HEK293T (cell line): ENCODE data around the gene ARHGEF26.

Source experiments
- CTCF ChIA-PET: fragments of 350-600 bp; formaldehyde crosslinking; extraction: SDS; loops from one replicate; lab custom pipeline; 2021; ENCODE audit warnings: antibody characterized with exemption, inconsistent platforms; lab: Yijun Ruan, JAX
- POLR2A ChIA-PET: fragments of 350-600 bp; formaldehyde crosslinking; extraction: SDS; loops from one replicate; lab custom pipeline; 2020; ENCODE audit warnings: antibody characterized with exemption, inconsistent platforms; lab: Yijun Ruan, JAX
- DNase-seq: peaks from one replicate; pipeline ENCODE4 v3.0.0; 2012; ENCODE audit warnings: mixed read lengths; ENCODE audit errors: extremely low spot score
- ARNT ChIP-seq: fragments of 450-650 bp; IDR thresholded peaks from 2 replicates; pipeline ENCODE4 v1.6.1; 2017; ENCODE audit warnings: mild to moderate bottlenecking
- BHLHE40 ChIP-seq: fragments of 450-650 bp; IDR thresholded peaks from 2 replicates; pipeline ENCODE4 v1.6.1; 2016; ENCODE audit warnings: mild to moderate bottlenecking, moderate library complexity, borderline replicate concordance
- CTBP1 ChIP-seq: fragments of 450-650 bp; IDR thresholded peaks from 2 replicates; pipeline ENCODE4 v1.6.1; 2016; ENCODE audit warnings: borderline replicate concordance
- ELF4 ChIP-seq: fragments of 450-650 bp; IDR thresholded peaks from 2 replicates; pipeline ENCODE4 v1.6.1; 2017; ENCODE audit warnings: antibody characterized with exemption
- FOXA1 ChIP-seq: fragments of 450-650 bp; IDR thresholded peaks from 2 replicates; pipeline ENCODE4 v1.6.1; 2016; ENCODE audit warnings: mild to moderate bottlenecking
- FOXK2 ChIP-seq: fragments of 450-650 bp; IDR thresholded peaks from 2 replicates; pipeline ENCODE4 v1.6.1; 2016; ENCODE audit warnings: mild to moderate bottlenecking
- FOXM1 ChIP-seq: fragments of 450-650 bp; IDR thresholded peaks from 2 replicates; pipeline ENCODE4 v1.6.1; 2017; ENCODE audit warnings: mild to moderate bottlenecking, borderline replicate concordance
- HDGF ChIP-seq: fragments of 450-650 bp; IDR thresholded peaks from 2 replicates; pipeline ENCODE4 v1.6.1; 2017; ENCODE audit warnings: antibody characterized with exemption, borderline replicate concordance
- L3MBTL2 ChIP-seq: fragments of 450-650 bp; conservative IDR thresholded peaks from 2 replicates; pipeline ENCODE4 v1.6.1; 2016; ENCODE audit warnings: mild to moderate bottlenecking
- LEF1 ChIP-seq: fragments of 450-650 bp; IDR thresholded peaks from 2 replicates; pipeline ENCODE4 v1.6.1; 2017; ENCODE audit warnings: mild to moderate bottlenecking, borderline replicate concordance
- NFRKB ChIP-seq: fragments of 450-650 bp; IDR thresholded peaks from 2 replicates; pipeline ENCODE4 v1.6.1; 2016; ENCODE audit warnings: mild to moderate bottlenecking, moderate library complexity
- PKNOX1 ChIP-seq: fragments of 450-650 bp; IDR thresholded peaks from 2 replicates; pipeline ENCODE4 v1.6.1; 2016
- SP1 ChIP-seq: fragments of 450-650 bp; IDR thresholded peaks from 2 replicates; pipeline ENCODE4 v1.6.1; 2017
- SUZ12 ChIP-seq: fragments of 450-650 bp; IDR thresholded peaks from 2 replicates; pipeline ENCODE4 v1.6.1; 2016; ENCODE audit warnings: mild to moderate bottlenecking
- TARDBP ChIP-seq: fragments of 450-650 bp; IDR thresholded peaks from 2 replicates; pipeline ENCODE4 v1.6.1; 2016
- ZNF384 ChIP-seq: fragments of 450-650 bp; IDR thresholded peaks from 2 replicates; pipeline ENCODE4 v1.6.1; 2016

The ARHGEF26 gene, protein sequence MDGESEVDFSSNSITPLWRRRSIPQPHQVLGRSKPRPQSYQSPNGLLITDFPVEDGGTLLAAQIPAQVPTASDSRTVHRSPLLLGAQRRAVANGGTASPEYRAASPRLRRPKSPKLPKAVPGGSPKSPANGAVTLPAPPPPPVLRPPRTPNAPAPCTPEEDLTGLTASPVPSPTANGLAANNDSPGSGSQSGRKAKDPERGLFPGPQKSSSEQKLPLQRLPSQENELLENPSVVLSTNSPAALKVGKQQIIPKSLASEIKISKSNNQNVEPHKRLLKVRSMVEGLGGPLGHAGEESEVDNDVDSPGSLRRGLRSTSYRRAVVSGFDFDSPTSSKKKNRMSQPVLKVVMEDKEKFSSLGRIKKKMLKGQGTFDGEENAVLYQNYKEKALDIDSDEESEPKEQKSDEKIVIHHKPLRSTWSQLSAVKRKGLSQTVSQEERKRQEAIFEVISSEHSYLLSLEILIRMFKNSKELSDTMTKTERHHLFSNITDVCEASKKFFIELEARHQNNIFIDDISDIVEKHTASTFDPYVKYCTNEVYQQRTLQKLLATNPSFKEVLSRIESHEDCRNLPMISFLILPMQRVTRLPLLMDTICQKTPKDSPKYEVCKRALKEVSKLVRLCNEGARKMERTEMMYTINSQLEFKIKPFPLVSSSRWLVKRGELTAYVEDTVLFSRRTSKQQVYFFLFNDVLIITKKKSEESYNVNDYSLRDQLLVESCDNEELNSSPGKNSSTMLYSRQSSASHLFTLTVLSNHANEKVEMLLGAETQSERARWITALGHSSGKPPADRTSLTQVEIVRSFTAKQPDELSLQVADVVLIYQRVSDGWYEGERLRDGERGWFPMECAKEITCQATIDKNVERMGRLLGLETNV

DNA sequence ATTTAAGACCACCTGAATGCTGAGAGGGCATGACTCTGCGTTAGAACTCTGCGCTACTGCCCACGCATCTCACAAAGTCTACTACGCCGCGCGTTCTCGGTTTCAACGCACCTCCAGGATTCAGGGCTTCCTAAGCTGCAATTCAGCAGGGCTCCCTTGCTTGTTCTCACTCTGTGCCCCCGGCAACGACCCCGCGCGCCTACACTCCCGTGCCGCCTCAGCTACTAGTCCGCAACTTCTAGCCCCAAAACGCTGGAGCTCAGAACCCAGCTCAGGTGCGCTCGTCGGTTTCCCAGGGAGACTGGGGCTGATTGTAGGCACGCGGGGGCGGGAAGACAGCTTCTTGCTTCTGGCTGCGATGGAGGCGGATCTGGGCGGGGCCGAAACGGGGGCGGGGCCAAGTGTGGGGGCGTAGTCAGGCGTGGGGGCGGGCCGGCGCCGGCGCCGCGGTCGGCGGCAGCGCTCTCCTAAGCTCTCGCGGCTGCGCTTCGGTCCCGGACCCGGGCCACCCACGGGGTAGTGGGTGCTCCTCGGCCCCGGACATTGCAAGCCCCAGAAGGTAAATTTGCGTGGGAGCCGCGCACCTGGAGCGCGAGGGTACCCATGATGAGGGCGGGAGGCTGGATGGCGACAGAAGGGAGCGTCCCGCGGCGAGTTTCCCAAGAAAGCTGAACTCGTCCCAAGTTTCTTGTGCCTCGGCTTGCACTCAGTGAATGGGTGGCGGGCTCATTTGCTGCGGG is at the start of gene ARHGEF26:
TSS of gene ARHGEF26 (plus strand) at position 430 of the 740 bp plus-strand sequence. CDS start 603 bp downstream, outside the sequence.
- no peak for TF ChIP-seq ZNF384
- TF ChIP-seq L3MBTL2 = peak; percentile 58
- no peak for TF ChIP-seq NFRKB
- TF ChIP-seq SP1 = no peak
- TF ChIP-seq PKNOX1 = no peak
- TF ChIP-seq BHLHE40 = no peak
- ChIA-PET CTCF (no interaction called here), POLR2A (interaction anchor here (0.6 to 1.2 kb wide), 5 partner anchors 10 to 68 kb away, joined by 3 read pairs; no protein-coding TSS in a partner anchor)
- DNase-seq = peak; percentile 91

GRCh38 chr3:154074966-154075365 is 46.2 kb upstream of the ARHGEF26 start:
- CTCF ChIA-PET = no interaction called here
- DNase-seq = no peak
- TF ChIP-seq BHLHE40 = no peak
- no peak for TF ChIP-seq CTBP1
- no peak for TF ChIP-seq L3MBTL2
- no peak for TF ChIP-seq NFRKB
- TF ChIP-seq SUZ12 = no peak
- TF ChIP-seq ELF4 = no peak
- no peak for TF ChIP-seq SP1
- TF ChIP-seq PKNOX1 = no peak
- TF ChIP-seq ZNF384 = no peak
- no peak for TF ChIP-seq TARDBP
- no peak for TF ChIP-seq FOXM1
- TF ChIP-seq FOXK2 = no peak
- no peak for TF ChIP-seq ARNT
- TF ChIP-seq HDGF = no peak
- no peak for TF ChIP-seq FOXA1
- POLR2A ChIA-PET = no interaction called here

GRCh38 chr3:154078672-154079071 is 42.5 kb upstream of the ARHGEF26 start:
- CTCF ChIA-PET = no interaction called here
- POLR2A ChIA-PET = no interaction called here
- DNase-seq = no peak
- TF ChIP-seq ARNT = no peak
- TF ChIP-seq ZNF384 = no peak
- TF ChIP-seq CTBP1 = no peak
- no peak for TF ChIP-seq L3MBTL2
- no peak for TF ChIP-seq SUZ12
- TF ChIP-seq NFRKB = no peak
- TF ChIP-seq ELF4 = no peak
- TF ChIP-seq PKNOX1 = no peak
- no peak for TF ChIP-seq FOXA1
- TF ChIP-seq SP1 = no peak
- no peak for TF ChIP-seq BHLHE40
- no peak for TF ChIP-seq FOXK2
- no peak for TF ChIP-seq FOXM1
- TF ChIP-seq HDGF = no peak
- no peak for TF ChIP-seq TARDBP
- TF ChIP-seq LEF1 = no peak

DNA sequence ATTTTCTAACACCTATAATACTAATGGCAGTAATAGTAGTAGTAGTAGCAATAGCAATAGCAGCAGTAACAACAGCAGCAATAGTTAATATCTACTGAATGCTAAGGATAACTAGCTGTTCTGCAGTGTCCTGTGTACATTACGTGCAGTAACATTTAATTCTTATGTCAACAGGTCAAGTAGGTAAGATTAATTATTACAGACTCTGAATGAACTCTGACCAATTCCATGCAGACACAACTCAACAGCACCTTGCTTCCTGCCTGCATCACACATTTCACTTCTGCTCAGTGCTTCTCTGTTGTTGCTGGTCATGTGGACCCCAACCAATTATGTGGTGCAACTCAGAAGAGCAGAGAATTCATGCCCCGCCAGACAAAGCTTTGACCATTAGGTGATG is 39.9 kb upstream of the ARHGEF26 start:
- ChIA-PET POLR2A (no interaction called here), CTCF (no interaction called here)
- TF ChIP-seq FOXK2 = no peak
- TF ChIP-seq TARDBP = no peak
- no peak for TF ChIP-seq FOXM1
- no peak for TF ChIP-seq ELF4
- no peak for TF ChIP-seq FOXA1
- no peak for TF ChIP-seq BHLHE40
- TF ChIP-seq L3MBTL2 = no peak
- TF ChIP-seq CTBP1 = no peak
- no peak for TF ChIP-seq PKNOX1
- TF ChIP-seq SP1 = no peak
- no peak for TF ChIP-seq NFRKB
- no peak for TF ChIP-seq ZNF384
- TF ChIP-seq SUZ12 = no peak
- TF ChIP-seq LEF1 = no peak
- no peak for DNase-seq
